Measurements from ENCODE around the gene PALLD. TPM values are rescaled to one million over a fixed set of nuclear protein-coding genes. Genes with fewer than 3 reads are reported as not detected.
"Not testable (repeated sequence)": the region's sequence is repeated elsewhere in the genome, so short reads cannot be mapped to it uniquely, and the experiment has no call there.

Gene PALLD
- polyA plus RNA-seq, 1 donor from 2014 or later = 20.5 TPM

DNA sequence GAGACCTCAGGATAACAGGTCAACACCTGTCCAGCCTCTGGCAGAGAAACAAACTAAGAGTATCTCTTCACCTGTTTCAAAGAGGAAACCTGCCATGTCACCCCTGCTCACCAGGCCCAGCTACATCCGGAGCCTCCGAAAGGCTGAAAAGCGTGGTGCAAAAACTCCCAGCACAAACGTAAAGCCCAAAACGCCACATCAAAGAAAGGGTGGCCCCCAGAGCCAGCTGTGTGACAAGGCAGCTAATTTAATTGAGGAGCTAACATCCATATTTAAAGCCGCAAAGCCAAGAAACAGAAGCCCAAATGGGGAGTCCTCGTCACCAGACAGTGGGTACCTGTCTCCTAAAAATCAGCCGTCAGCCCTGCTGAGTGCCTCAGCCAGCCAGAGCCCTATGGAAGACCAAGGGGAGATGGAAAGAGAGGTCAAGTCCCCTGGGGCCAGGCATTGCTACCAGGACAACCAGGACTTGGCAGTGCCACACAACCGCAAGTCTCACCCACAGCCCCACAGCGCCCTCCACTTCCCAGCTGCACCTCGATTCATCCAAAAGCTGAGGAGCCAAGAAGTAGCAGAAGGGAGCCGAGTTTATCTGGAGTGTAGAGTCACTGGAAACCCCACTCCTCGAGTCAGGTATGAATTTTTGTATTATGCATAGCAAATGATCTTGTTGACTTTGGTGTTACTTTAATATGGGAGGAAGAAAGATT is 15.1 kb downstream of the PALLD start:
- H3F3A ChIP-seq (ENCODE audit: insufficient read depth, low read length, poor library complexity, severe bottlenecking) = no peaks in the 10 kb centered on the region
- H3K9me2 ChIP-seq (ENCODE audit: insufficient read depth, low read length) = no peaks in the 10 kb centered on the region
- no peak for TF ChIP-seq EP300 (conservative IDR thresholded peaks at IDR 0.05; ENCODE audit: poor library complexity, severe bottlenecking)
- no peak for TF ChIP-seq POLR2AphosphoS5 (IDR thresholded peaks at IDR 0.05)
- no peak for TF ChIP-seq EZH2 (IDR thresholded peaks at IDR 0.05; ENCODE audit: borderline replicate concordance, insufficient read depth, low read length, poor library complexity, severe bottlenecking)
- TF ChIP-seq, protein P1, sequence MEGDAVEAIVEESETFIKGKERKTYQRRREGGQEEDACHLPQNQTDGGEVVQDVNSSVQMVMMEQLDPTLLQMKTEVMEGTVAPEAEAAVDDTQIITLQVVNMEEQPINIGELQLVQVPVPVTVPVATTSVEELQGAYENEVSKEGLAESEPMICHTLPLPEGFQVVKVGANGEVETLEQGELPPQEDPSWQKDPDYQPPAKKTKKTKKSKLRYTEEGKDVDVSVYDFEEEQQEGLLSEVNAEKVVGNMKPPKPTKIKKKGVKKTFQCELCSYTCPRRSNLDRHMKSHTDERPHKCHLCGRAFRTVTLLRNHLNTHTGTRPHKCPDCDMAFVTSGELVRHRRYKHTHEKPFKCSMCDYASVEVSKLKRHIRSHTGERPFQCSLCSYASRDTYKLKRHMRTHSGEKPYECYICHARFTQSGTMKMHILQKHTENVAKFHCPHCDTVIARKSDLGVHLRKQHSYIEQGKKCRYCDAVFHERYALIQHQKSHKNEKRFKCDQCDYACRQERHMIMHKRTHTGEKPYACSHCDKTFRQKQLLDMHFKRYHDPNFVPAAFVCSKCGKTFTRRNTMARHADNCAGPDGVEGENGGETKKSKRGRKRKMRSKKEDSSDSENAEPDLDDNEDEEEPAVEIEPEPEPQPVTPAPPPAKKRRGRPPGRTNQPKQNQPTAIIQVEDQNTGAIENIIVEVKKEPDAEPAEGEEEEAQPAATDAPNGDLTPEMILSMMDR (IDR thresholded peaks at IDR 0.05; ENCODE audit: poor library complexity, severe bottlenecking) = no peak
- TF ChIP-seq, protein P2, sequence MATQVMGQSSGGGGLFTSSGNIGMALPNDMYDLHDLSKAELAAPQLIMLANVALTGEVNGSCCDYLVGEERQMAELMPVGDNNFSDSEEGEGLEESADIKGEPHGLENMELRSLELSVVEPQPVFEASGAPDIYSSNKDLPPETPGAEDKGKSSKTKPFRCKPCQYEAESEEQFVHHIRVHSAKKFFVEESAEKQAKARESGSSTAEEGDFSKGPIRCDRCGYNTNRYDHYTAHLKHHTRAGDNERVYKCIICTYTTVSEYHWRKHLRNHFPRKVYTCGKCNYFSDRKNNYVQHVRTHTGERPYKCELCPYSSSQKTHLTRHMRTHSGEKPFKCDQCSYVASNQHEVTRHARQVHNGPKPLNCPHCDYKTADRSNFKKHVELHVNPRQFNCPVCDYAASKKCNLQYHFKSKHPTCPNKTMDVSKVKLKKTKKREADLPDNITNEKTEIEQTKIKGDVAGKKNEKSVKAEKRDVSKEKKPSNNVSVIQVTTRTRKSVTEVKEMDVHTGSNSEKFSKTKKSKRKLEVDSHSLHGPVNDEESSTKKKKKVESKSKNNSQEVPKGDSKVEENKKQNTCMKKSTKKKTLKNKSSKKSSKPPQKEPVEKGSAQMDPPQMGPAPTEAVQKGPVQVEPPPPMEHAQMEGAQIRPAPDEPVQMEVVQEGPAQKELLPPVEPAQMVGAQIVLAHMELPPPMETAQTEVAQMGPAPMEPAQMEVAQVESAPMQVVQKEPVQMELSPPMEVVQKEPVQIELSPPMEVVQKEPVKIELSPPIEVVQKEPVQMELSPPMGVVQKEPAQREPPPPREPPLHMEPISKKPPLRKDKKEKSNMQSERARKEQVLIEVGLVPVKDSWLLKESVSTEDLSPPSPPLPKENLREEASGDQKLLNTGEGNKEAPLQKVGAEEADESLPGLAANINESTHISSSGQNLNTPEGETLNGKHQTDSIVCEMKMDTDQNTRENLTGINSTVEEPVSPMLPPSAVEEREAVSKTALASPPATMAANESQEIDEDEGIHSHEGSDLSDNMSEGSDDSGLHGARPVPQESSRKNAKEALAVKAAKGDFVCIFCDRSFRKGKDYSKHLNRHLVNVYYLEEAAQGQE (IDR thresholded peaks at IDR 0.05; ENCODE audit: borderline replicate concordance) = no peak
- TF ChIP-seq TAF1 (IDR thresholded peaks at IDR 0.05; ENCODE audit: low read depth) = no peak
- TF ChIP-seq RAD21 (conservative IDR thresholded peaks at IDR 0.05) = no peak
- no peak for TF ChIP-seq MXI1 (conservative IDR thresholded peaks at IDR 0.05; ENCODE audit: poor library complexity, severe bottlenecking)
- TF ChIP-seq SMC3 (conservative IDR thresholded peaks at IDR 0.05; ENCODE audit: poor library complexity) = no peak
- H3K9me3 ChIP-seq (ENCODE audit: low read length) = no peaks in the 10 kb centered on the region
- H3K9ac ChIP-seq (ENCODE audit: low read length) = no peak overlapping the region
- no peaks in the 10 kb centered on the region for H4K20me1 ChIP-seq (ENCODE audit: insufficient read depth)
- H3K27me3 ChIP-seq (ENCODE audit: insufficient read depth, low read depth, low read length) = no peaks in the 10 kb centered on the region
- H3K4me2 ChIP-seq (ENCODE audit: low read length) = no peak overlapping the region
- H2AFZ ChIP-seq (ENCODE audit: low read depth, low read length) = no peak overlapping the region
- no peaks in the 10 kb centered on the region for H3K79me2 ChIP-seq (replicated peaks; ENCODE audit: insufficient read depth, low read length)
- H3K27ac ChIP-seq (ENCODE audit: low read length) = no peak overlapping the region
- H3K36me3 ChIP-seq (ENCODE audit: insufficient read depth, low read length) = no peaks in the 10 kb centered on the region
- no peak overlapping the region for H3K4me3 ChIP-seq (ENCODE audit: low read length)

DNA sequence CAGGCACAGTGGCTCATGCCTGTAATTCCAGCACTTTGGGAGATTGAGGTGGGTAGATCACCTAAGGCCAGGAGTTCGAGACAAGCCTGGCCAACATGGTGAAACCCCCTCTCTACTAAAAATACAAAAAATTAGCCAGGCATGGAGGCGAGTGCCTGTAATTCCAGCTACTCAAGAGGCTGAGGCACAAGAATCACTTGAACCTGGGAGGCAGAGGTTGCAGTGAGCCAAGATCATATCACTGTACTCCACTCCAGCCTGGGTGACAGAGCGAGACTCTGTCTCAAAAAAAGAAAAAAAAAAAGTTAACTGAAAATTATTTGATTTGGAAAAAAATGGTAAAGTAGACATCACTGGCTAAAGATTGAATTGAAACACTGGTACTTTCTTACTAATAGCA is 17.0 kb downstream of the PALLD start:
- H2AFZ ChIP-seq (ENCODE audit: low read depth, low read length); H3K79me2 ChIP-seq (replicated peaks; ENCODE audit: insufficient read depth, low read length); H3K27ac ChIP-seq (ENCODE audit: low read length); H3K9me2 ChIP-seq (ENCODE audit: insufficient read depth, low read length); H3K9me3 ChIP-seq (ENCODE audit: low read length); H3F3A ChIP-seq (ENCODE audit: insufficient read depth, low read length, poor library complexity, severe bottlenecking); H3K9ac ChIP-seq (ENCODE audit: low read length); H3K27me3 ChIP-seq (ENCODE audit: insufficient read depth, low read depth, low read length); H4K20me1 ChIP-seq (ENCODE audit: insufficient read depth); H3K36me3 ChIP-seq (ENCODE audit: insufficient read depth, low read length); H3K4me2 ChIP-seq (ENCODE audit: low read length); H3K4me3 ChIP-seq (ENCODE audit: low read length): not testable (repeated sequence)
